Neuronal stem cell (in vitro differentiated cells): Measurements from ENCODE around the gene ETF1.

ENCODE experiments used
- DNase-seq: peaks from one replicate; pipeline ENCODE4 v3.0.0-alpha.2; 2013; ENCODE audit warnings: low spot score
- H2AFZ ChIP-seq: one replicate; pipeline ENCODE4 v1.6.1; 2013; ENCODE audit warnings: mild to moderate bottlenecking, low read length, inconsistent platforms
- H2AK5ac ChIP-seq: 2 replicates; pipeline ENCODE4 v1.6.1; 2013; ENCODE audit warnings: low read depth, mild to moderate bottlenecking, inconsistent platforms, low read length, moderate library complexity, mixed read lengths
- H2BK120ac ChIP-seq: 2 replicates; pipeline ENCODE4 v1.6.1; 2013; ENCODE audit warnings: low read depth, mild to moderate bottlenecking, inconsistent platforms, low read length, moderate library complexity, mixed read lengths
- H2BK12ac ChIP-seq: one replicate; pipeline ENCODE4 v1.6.1; 2013; ENCODE audit warnings: low read length, inconsistent platforms
- H2BK15ac ChIP-seq: 2 replicates; pipeline ENCODE4 v1.6.1; 2013; ENCODE audit warnings: mild to moderate bottlenecking, low read length, inconsistent platforms, mixed read lengths
- H2BK5ac ChIP-seq: one replicate; pipeline ENCODE4 v1.6.1; 2013; ENCODE audit warnings: inconsistent platforms, mild to moderate bottlenecking, low read length, moderate library complexity
- H3K14ac ChIP-seq: one replicate; pipeline ENCODE4 v1.6.1; 2013; ENCODE audit warnings: low read length, inconsistent platforms
- H3K18ac ChIP-seq: 2 replicates; pipeline ENCODE4 v1.6.1; 2013; ENCODE audit warnings: low read length, inconsistent platforms
- H3K23ac ChIP-seq: 2 replicates; pipeline ENCODE4 v1.6.1; 2013; ENCODE audit warnings: low read depth, mild to moderate bottlenecking, mixed read lengths, low read length, inconsistent platforms; ENCODE audit not compliant: poor library complexity
- H3K27ac ChIP-seq: replicated peaks from 3 replicates; pipeline ENCODE4 v1.5.1; 2013; ENCODE audit warnings: low read length, inconsistent platforms
- H3K27me3 ChIP-seq, 3 experiments: 2 replicates each; pipeline ENCODE4 v1.6.1; 2013; ENCODE audit warnings: low read length in 3 of 3, mild to moderate bottlenecking in 2 of 3, inconsistent platforms in 1 of 3, low read depth in 1 of 3, mixed read lengths in 1 of 3, moderate library complexity in 1 of 3; ENCODE audit not compliant: control insufficient read depth in 3 of 3, insufficient read depth in 3 of 3
- H3K36me3 ChIP-seq, 2 donors: replicated peaks in 1 of 2; 2 replicates each; pipeline ENCODE4 v1.6.1; 2013; ENCODE audit warnings: low read length in 2 of 2; ENCODE audit not compliant: control insufficient read depth in 2 of 2, insufficient read depth in 2 of 2
- H3K4ac ChIP-seq: 2 replicates; pipeline ENCODE4 v1.6.1; 2013; ENCODE audit warnings: inconsistent platforms, mild to moderate bottlenecking, low read length, moderate library complexity
- H3K4me1 ChIP-seq, 2 donors: 1 replicate in 1 of 2; 2 replicates in 1 of 2; pipeline ENCODE4 v1.6.1; 2013; ENCODE audit warnings: low read length in 2 of 2, low read depth in 1 of 2; ENCODE audit not compliant: control insufficient read depth in 2 of 2, insufficient read depth in 1 of 2
- H3K4me2 ChIP-seq: one replicate; pipeline ENCODE4 v1.6.1; 2013; ENCODE audit warnings: mild to moderate bottlenecking, low read length, inconsistent platforms; ENCODE audit not compliant: insufficient read depth, poor library complexity, severe bottlenecking
- H3K4me3 ChIP-seq, 2 donors: 2 replicates each; pipeline ENCODE4 v1.5.1; 2013; ENCODE audit warnings: low read length in 2 of 2, mild to moderate bottlenecking in 2 of 2, inconsistent platforms in 1 of 2, moderate library complexity in 1 of 2
- H3K79me1 ChIP-seq: one replicate; pipeline ENCODE4 v1.6.1; 2013; ENCODE audit warnings: low read depth, mild to moderate bottlenecking, inconsistent platforms, low read length, moderate library complexity
- H3K9ac ChIP-seq: one replicate; pipeline ENCODE4 v1.6.1; 2013; ENCODE audit warnings: mild to moderate bottlenecking, low read depth, low read length, inconsistent platforms; ENCODE audit not compliant: poor library complexity
- H3K9me3 ChIP-seq, 2 donors: replicated peaks in 1 of 2; 2 replicates each; pipeline versions ENCODE3 to v1.6.1; 2013; ENCODE audit warnings: low read length in 2 of 2, mild to moderate bottlenecking in 2 of 2, inconsistent platforms in 1 of 2, low read depth in 1 of 2, mixed read lengths in 1 of 2, moderate library complexity in 1 of 2; ENCODE audit not compliant: control insufficient read depth in 2 of 2, insufficient read depth in 1 of 2
- H4K8ac ChIP-seq: one replicate; pipeline ENCODE4 v1.6.1; 2013; ENCODE audit warnings: low read depth, mild to moderate bottlenecking, inconsistent platforms, low read length, moderate library complexity
- H4K91ac ChIP-seq: one replicate; pipeline ENCODE4 v1.6.1; 2013; ENCODE audit warnings: low read length, low read depth, mild to moderate bottlenecking, inconsistent platforms; ENCODE audit not compliant: poor library complexity
- WGBS, 2 donors: extraction: QIAGEN DNeasy Blood & Tissue Kit; methylation state at CpG; one replicate each; pipeline ENCODE4 v1.1.7; 2013; ENCODE audit warnings: missing lambda C conversion rate in 2 of 2, mixed read lengths in 1 of 2; ENCODE audit not compliant: insufficient read length in 2 of 2, insufficient replicate concordance in 1 of 2; ENCODE audit errors: extremely low coverage in 2 of 2; 5-methylcytosine and 5-hydroxymethylcytosine counted together

ETF1 gene

DNA sequence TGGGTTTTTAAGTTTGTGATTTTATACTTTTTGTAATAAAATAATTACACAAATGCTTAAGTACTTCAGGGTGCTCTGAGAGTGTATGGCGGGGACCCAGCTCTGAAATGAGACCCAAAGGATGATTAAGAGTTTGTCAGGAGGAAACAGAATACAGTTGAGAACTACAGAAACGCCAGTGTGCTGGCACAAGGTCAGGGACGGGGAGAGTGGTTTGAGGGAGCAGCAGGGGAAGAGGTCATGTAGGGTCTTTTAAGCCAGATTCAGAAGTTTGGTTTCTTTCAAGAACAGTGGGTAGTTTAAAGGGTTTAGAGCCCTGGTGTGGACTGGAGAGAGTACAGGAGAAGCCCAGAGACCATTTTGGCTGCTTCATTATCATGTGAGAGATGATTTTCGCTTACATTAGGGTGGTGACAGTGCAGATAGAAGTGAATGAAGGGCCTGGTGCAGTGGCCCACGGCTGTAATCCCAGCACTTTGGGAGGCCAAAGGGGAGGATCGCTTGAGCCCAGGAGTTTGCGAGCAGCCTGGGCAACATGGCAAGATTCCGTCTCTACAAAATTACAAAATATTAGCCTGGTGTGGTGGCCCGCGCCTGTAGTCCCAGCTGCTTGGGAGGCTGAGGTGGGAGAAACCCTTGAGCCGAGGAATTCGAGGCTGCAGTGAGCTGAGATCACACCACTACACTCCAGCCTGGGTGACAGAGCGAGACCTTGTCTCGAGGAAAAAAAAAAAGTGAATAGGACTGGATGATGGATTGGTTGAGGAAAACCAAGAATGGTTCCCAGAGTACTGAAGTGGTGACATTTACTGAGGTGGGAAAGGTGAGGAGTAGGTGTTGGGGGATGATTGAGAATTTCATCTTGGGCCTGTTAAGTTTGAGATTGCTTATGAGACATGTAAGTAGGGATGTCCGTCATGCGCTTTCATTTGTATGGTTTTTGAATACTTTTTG is 1.4 kb upstream of the ETF1 start:
- Histone ChIP-seq H3K36me3 (peaks cover 0 to 39% of the 10 kb centered on the region in 2 donors), H2AFZ (no peak overlapping the region), H2BK5ac (no peak overlapping the region), H2BK120ac (no peak overlapping the region), H3K14ac (no peak overlapping the region), H3K4me1 (peaks cover 11 to 17% of the 10 kb centered on the region in 2 donors), H3K23ac (no peak overlapping the region), H3K4ac (no peak overlapping the region), H4K8ac (no peak overlapping the region), H3K4me3 (peak overlapping the region; percentile 71 to 96), H4K91ac (no peak overlapping the region), H3K79me1 (peaks cover 9% of the 10 kb centered on the region), H3K9ac (no peak overlapping the region), H2AK5ac (no peak overlapping the region), H3K9me3 (no peaks in the 10 kb centered on the region), H3K4me2 (peak overlapping the region; percentile 58), H3K27ac (no peak overlapping the region), H2BK12ac (no peak overlapping the region), H2BK15ac (no peak overlapping the region), H3K18ac (no peak overlapping the region), H3K27me3 (no peaks in the 10 kb centered on the region)
- no CpG with 5 or more reads among the region's 16 CpGs for WGBS, 2 donors
- no peak for DNase-seq

DNA sequence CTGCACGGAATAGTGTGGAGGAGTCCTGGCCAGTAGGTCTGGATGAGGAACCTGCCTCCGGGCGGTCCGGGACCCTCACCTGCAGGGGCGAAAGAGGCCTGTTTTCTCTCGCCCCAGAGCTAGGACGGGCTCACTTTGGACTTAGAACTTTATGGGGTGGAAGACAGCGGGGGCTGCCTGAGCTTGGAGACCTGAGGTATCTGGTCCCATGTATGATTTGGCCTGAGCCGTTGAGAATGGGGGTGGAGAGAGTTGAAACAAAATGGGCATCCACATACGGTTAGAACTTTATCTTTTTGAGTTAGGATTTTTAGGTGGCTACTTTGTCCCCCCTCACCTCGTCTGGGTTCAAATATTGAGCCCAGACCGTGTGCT is 681 bp upstream of the ETF1 start:
- H3K4me1 ChIP-seq, result peaks cover 11 to 17% of the 10 kb centered on the region in 2 donors

DNA sequence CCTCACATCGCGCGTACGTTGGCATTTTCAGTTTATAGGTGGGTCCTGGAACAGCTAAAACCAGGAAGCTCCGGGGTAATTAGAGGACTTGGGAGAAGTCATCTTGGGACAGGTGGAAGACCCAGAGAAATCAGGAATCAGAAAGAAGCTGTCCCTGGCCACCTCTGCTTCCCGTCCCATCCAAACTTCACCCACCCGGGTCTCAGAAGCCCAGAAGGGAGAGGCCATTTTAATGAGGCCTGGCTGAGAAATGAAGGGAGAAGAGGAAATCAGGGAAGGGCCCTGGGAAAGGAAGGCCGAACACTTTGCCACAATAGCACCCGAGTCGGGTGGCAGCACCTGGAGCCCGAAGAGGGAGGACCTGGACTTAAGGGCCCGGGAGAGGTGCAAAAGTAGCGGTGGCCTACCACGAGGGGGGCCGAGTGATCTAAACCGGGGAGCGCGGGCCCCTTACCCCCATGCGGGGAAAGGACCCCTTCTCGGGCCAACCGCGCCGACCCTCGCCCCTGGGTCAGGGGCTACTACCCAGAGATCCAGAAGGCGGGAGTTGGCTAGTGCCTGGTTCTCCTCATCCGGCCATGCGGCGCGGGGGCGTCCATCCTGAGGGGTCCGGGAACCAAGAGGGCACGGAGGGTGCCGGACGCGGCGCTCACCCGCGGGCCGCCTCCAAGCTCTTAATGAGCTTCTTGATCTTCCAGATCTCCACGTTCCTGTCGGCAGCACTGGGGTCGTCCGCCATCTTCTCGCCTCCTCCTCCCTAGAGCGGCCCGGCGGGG is 668 bp downstream of the ETF1 start:
- Histone ChIP-seq H3K79me1 (peaks cover 9% of the 10 kb centered on the region), H3K9me3 (no peaks in the 10 kb centered on the region), H3K36me3 (peaks cover 3 to 47% of the 10 kb centered on the region in 2 donors), H3K14ac (no peak overlapping the region), H2BK5ac (peak overlapping the region; percentile 75), H3K4me1 (peaks cover 11 to 17% of the 10 kb centered on the region in 2 donors), H4K91ac (no peak overlapping the region), H3K18ac (peak overlapping the region; percentile 97), H3K27ac (peak overlapping the region; percentile 71), H4K8ac (no peak overlapping the region), H2BK12ac (no peak overlapping the region), H2BK120ac (peak overlapping the region; percentile 57), H3K4me2 (peak overlapping the region; percentile 92), H3K4me3 (peak overlapping the region; percentile 71 to 97), H3K4ac (no peak overlapping the region), H2AFZ (peak overlapping the region; percentile 95), H3K23ac (no peak overlapping the region), H2AK5ac (peak overlapping the region; percentile 51), H3K27me3 (no peaks in the 10 kb centered on the region), H3K9ac (peak overlapping the region; percentile 98), H2BK15ac (no peak overlapping the region)
- no CpG with 5 or more reads among the region's 47 CpGs for WGBS, 2 donors
- no peak for DNase-seq

More for the DNA sequence above, 681 bp upstream of the ETF1 start:
- Histone ChIP-seq H3K27me3 (no peaks in the 10 kb centered on the region), H4K91ac (no peak overlapping the region), H2AK5ac (peak overlapping the region; percentile 86), H3K9ac (peak overlapping the region; percentile 98), H3K23ac (no peak overlapping the region), H2BK15ac (no peak overlapping the region), H3K4me3 (peak overlapping the region; percentile 71 to 96), H3K79me1 (peaks cover 9% of the 10 kb centered on the region), H3K4ac (no peak overlapping the region), H3K4me2 (peak overlapping the region; percentile 58), H2BK12ac (no peak overlapping the region), H3K14ac (peak overlapping the region; percentile 25), H4K8ac (no peak overlapping the region), H2AFZ (peak overlapping the region; percentile 86), H3K9me3 (no peaks in the 10 kb centered on the region), H2BK120ac (peak overlapping the region; percentile 63), H3K36me3 (peaks cover 3 to 41% of the 10 kb centered on the region in 2 donors), H3K27ac (peak overlapping the region; percentile 73), H3K18ac (peak overlapping the region; percentile 96), H2BK5ac (peak overlapping the region; percentile 29)
- WGBS, 2 donors, result no CpG with 5 or more reads among the region's 12 CpGs
- DNase-seq, result no peak
